Activated CD4-positive, alpha-beta T cell treated with anti-CD3 and anti-CD28 coated beads, Interleukin-2, amount 10 ng/mL, durations not matched to agents 24 days and 14 days (primary cell): ENCODE data around the gene TMEM61. TPM values are rescaled to one million over a fixed set of nuclear protein-coding genes. Genes with fewer than 3 reads are reported as not detected.

Experiments
- DNase-seq: peaks from one replicate; pipeline ENCODE4 v3.0.0; 2022
- H3K27ac Mint-ChIP-seq: one replicate; pipeline ENCODE4 v1.8.0; 2022; ENCODE audit warnings: mild to moderate bottlenecking, mixed read lengths
- H3K27me3 Mint-ChIP-seq: one replicate; pipeline ENCODE4 v1.8.0; 2022; ENCODE audit warnings: mixed read lengths
- H3K36me3 Mint-ChIP-seq: one replicate; pipeline ENCODE4 v1.8.0; 2022; ENCODE audit warnings: low read depth, mild to moderate bottlenecking, mixed read lengths
- H3K4me1 Mint-ChIP-seq: one replicate; pipeline ENCODE4 v1.8.0; 2021; ENCODE audit warnings: mixed read lengths
- H3K4me3 Mint-ChIP-seq: one replicate; pipeline ENCODE4 v1.8.0; 2022; ENCODE audit warnings: mild to moderate bottlenecking, moderate library complexity, mixed read lengths
- H3K9me3 Mint-ChIP-seq: one replicate; pipeline ENCODE4 v1.8.0; 2021; ENCODE audit warnings: mixed read lengths
- intact Hi-C: fragments of 100-400 bp; cut with micrococcal nuclease; formaldehyde crosslinking; loops from one replicate; pipeline ENCODE4 v1.15.1; 2023
- total RNA-seq: library from RNA; stranded (reverse); gene quantifications from 2 replicates; pipeline ENCODE4 v1.2.3, GENCODE V29; 2022

Gene TMEM61
- total RNA-seq, 1 donor from 2014 or later = not detected

- peaks cover 11% of the 10 kb centered on the region for H3K4me1 Mint-ChIP-seq
- H3K36me3 Mint-ChIP-seq = no peaks in the 10 kb centered on the region
- no peak overlapping the region for H3K27ac Mint-ChIP-seq
- no peak for DNase-seq
- H3K27me3 Mint-ChIP-seq = peaks cover 39% of the 10 kb centered on the region
- intact Hi-C loops = no loop called here
- H3K9me3 Mint-ChIP-seq = no peaks in the 10 kb centered on the region
- no peak overlapping the region for H3K4me3 Mint-ChIP-seq
These were observed 9.5 kb upstream of the TMEM61 start for GRCh38 chr1:54970901-54971300.

- intact Hi-C loops = no loop called here
- no peak overlapping the region for H3K4me3 Mint-ChIP-seq
- peaks cover 39% of the 10 kb centered on the region for H3K27me3 Mint-ChIP-seq
- no peak overlapping the region for H3K27ac Mint-ChIP-seq
- peaks cover 8% of the 10 kb centered on the region for H3K4me1 Mint-ChIP-seq
- no peaks in the 10 kb centered on the region for H3K36me3 Mint-ChIP-seq
- no peak for DNase-seq
- no peaks in the 10 kb centered on the region for H3K9me3 Mint-ChIP-seq
These were observed 9.1 kb upstream of the TMEM61 start for GRCh38 chr1:54971317-54971791.

- Mint-ChIP-seq H3K4me1 (peaks cover 8% of the 10 kb centered on the region), H3K9me3 (no peaks in the 10 kb centered on the region), H3K36me3 (no peaks in the 10 kb centered on the region), H3K27me3 (peaks cover 43% of the 10 kb centered on the region), H3K27ac (no peak overlapping the region), H3K4me3 (no peak overlapping the region)
- intact Hi-C loops = no loop called here
- no peak for DNase-seq
These were observed 8.0 kb upstream of the TMEM61 start for GRCh38 chr1:54972436-54972835.

- Mint-ChIP-seq H3K4me3 (no peak overlapping the region), H3K27ac (no peak overlapping the region), H3K27me3 (peaks cover 47% of the 10 kb centered on the region), H3K4me1 (peaks cover 8% of the 10 kb centered on the region), H3K36me3 (no peaks in the 10 kb centered on the region), H3K9me3 (no peaks in the 10 kb centered on the region)
- intact Hi-C loops = no loop called here
- no peak for DNase-seq
These were observed 7.1 kb upstream of the TMEM61 start for GRCh38 chr1:54973205-54973921.

GRCh38 chr1:54975356-54976108 lies 4.9 kb upstream of the TMEM61 start:
- no peaks in the 10 kb centered on the region for H3K9me3 Mint-ChIP-seq
- no peaks in the 10 kb centered on the region for H3K36me3 Mint-ChIP-seq
- peaks cover 8% of the 10 kb centered on the region for H3K4me1 Mint-ChIP-seq
- H3K27me3 Mint-ChIP-seq = peaks cover 47% of the 10 kb centered on the region
- no peak for DNase-seq
- no peak overlapping the region for H3K27ac Mint-ChIP-seq
- intact Hi-C loops = no loop called here
- no peak overlapping the region for H3K4me3 Mint-ChIP-seq

GRCh38 chr1:54976747-54977146 lies 3.7 kb upstream of the TMEM61 start:
- no peak overlapping the region for H3K4me3 Mint-ChIP-seq
- H3K36me3 Mint-ChIP-seq = no peaks in the 10 kb centered on the region
- H3K9me3 Mint-ChIP-seq = no peaks in the 10 kb centered on the region
- no peak overlapping the region for H3K27ac Mint-ChIP-seq
- H3K27me3 Mint-ChIP-seq = peaks cover 53% of the 10 kb centered on the region
- no peak for DNase-seq
- intact Hi-C loops = no loop called here
- peaks cover 2% of the 10 kb centered on the region for H3K4me1 Mint-ChIP-seq

GRCh38 chr1:54977533-54978297 lies 2.7 kb upstream of the TMEM61 start:
- no peaks in the 10 kb centered on the region for H3K36me3 Mint-ChIP-seq

GRCh38 chr1:54978528-54979326 lies 1.7 kb upstream of the TMEM61 start:
- DNase-seq = no peak
- no peak overlapping the region for H3K27ac Mint-ChIP-seq
- H3K9me3 Mint-ChIP-seq = no peaks in the 10 kb centered on the region
- H3K4me1 Mint-ChIP-seq = no peaks in the 10 kb centered on the region
- H3K36me3 Mint-ChIP-seq = no peaks in the 10 kb centered on the region
- H3K27me3 Mint-ChIP-seq = peaks cover 51% of the 10 kb centered on the region
- intact Hi-C loops = no loop called here
- no peak overlapping the region for H3K4me3 Mint-ChIP-seq

More at GRCh38 chr1:54977533-54978297, 2.7 kb upstream of the TMEM61 start:
- H3K27me3 Mint-ChIP-seq = peaks cover 56% of the 10 kb centered on the region
- peaks cover 1% of the 10 kb centered on the region for H3K4me1 Mint-ChIP-seq
- intact Hi-C loops = no loop called here
- no peak overlapping the region for H3K4me3 Mint-ChIP-seq
- DNase-seq = no peak
- H3K27ac Mint-ChIP-seq = no peak overlapping the region
- H3K9me3 Mint-ChIP-seq = no peaks in the 10 kb centered on the region

GRCh38 chr1:54979327-54979891 lies 1.0 kb upstream of the TMEM61 start:
- Mint-ChIP-seq H3K27me3 (peaks cover 48% of the 10 kb centered on the region), H3K36me3 (no peaks in the 10 kb centered on the region)

GRCh38 chr1:54980046-54980527 lies 341 bp upstream of the TMEM61 start:
- H3K4me1 Mint-ChIP-seq = no peaks in the 10 kb centered on the region
- no peak overlapping the region for H3K4me3 Mint-ChIP-seq
- H3K36me3 Mint-ChIP-seq = no peaks in the 10 kb centered on the region
- H3K9me3 Mint-ChIP-seq = no peaks in the 10 kb centered on the region
- DNase-seq = no peak
- intact Hi-C loops = no loop called here
- H3K27ac Mint-ChIP-seq = no peak overlapping the region
- peaks cover 48% of the 10 kb centered on the region for H3K27me3 Mint-ChIP-seq

More at GRCh38 chr1:54979327-54979891, 1.0 kb upstream of the TMEM61 start:
- intact Hi-C loops = no loop called here
- Mint-ChIP-seq H3K27ac (no peak overlapping the region), H3K9me3 (no peaks in the 10 kb centered on the region), H3K4me1 (no peaks in the 10 kb centered on the region), H3K4me3 (no peak overlapping the region)
- DNase-seq = no peak

GRCh38 chr1:54981466-54981865 lies 1.0 kb downstream of the TMEM61 start:
- no peak overlapping the region for H3K4me3 Mint-ChIP-seq
- H3K27ac Mint-ChIP-seq = no peak overlapping the region
- no peak for DNase-seq

GRCh38 chr1:54982739-54983138 lies 2.3 kb downstream of the TMEM61 start:
- DNase-seq = no peak
- H3K9me3 Mint-ChIP-seq = no peaks in the 10 kb centered on the region
- intact Hi-C loops = no loop called here
- no peak overlapping the region for H3K4me3 Mint-ChIP-seq
- H3K27me3 Mint-ChIP-seq = peaks cover 36% of the 10 kb centered on the region
- no peak overlapping the region for H3K27ac Mint-ChIP-seq
- no peaks in the 10 kb centered on the region for H3K36me3 Mint-ChIP-seq
- H3K4me1 Mint-ChIP-seq = no peaks in the 10 kb centered on the region

More at GRCh38 chr1:54981466-54981865, 1.0 kb downstream of the TMEM61 start:
- H3K36me3 Mint-ChIP-seq = no peaks in the 10 kb centered on the region
- intact Hi-C loops = no loop called here
- H3K9me3 Mint-ChIP-seq = no peaks in the 10 kb centered on the region
- peaks cover 43% of the 10 kb centered on the region for H3K27me3 Mint-ChIP-seq
- H3K4me1 Mint-ChIP-seq = no peaks in the 10 kb centered on the region
